ENCODE results near the gene LGALS4.

DNA sequence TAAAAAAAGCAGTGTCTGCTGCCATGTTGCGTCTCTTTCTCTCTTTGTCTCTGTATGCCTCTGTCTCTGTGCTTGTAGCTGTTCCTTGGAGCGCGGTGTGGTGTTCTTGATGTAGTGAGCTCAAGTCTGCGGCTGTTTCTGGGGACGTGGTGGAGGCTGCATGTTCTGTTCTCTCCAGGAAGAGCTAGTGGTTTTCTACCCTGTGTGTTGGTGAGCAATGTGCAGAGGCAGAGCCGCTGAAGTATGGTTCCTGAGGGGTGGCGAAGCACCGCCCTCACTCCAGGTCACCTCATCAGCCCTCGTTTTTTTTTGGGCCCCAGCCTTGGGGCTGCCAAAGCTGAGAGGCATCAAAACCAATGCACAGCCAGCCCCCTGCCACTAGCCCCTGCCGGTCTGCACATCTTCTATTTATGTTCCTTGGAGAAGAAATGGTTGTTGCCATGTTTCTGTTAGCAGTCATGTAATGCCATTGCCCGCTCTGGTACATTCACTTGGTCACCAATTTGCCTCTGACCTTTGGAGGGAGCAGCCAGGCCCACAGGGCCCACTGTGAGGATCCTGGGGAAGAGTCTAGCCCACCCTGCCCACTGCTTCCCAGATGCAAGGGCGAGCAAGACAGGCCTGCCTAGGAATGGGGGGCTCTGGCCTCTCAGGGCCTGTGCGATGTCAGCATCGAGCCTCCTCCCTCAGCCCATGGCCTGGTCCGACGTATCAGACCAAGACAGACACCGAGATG lies 29.9 kb upstream of the LGALS4 start:
- peak; percentile 29; the same call in 1 of the 2 replicates for TF ChIP-seq POLR2AphosphoS5 (IDR thresholded peaks at IDR 0.05; ENCODE audit: low read depth, low read length)
- TF ChIP-seq TAF1 (IDR thresholded peaks at IDR 0.05; ENCODE audit: borderline replicate concordance, insufficient read depth, low read length): no peak
- TF ChIP-seq, protein P1, sequence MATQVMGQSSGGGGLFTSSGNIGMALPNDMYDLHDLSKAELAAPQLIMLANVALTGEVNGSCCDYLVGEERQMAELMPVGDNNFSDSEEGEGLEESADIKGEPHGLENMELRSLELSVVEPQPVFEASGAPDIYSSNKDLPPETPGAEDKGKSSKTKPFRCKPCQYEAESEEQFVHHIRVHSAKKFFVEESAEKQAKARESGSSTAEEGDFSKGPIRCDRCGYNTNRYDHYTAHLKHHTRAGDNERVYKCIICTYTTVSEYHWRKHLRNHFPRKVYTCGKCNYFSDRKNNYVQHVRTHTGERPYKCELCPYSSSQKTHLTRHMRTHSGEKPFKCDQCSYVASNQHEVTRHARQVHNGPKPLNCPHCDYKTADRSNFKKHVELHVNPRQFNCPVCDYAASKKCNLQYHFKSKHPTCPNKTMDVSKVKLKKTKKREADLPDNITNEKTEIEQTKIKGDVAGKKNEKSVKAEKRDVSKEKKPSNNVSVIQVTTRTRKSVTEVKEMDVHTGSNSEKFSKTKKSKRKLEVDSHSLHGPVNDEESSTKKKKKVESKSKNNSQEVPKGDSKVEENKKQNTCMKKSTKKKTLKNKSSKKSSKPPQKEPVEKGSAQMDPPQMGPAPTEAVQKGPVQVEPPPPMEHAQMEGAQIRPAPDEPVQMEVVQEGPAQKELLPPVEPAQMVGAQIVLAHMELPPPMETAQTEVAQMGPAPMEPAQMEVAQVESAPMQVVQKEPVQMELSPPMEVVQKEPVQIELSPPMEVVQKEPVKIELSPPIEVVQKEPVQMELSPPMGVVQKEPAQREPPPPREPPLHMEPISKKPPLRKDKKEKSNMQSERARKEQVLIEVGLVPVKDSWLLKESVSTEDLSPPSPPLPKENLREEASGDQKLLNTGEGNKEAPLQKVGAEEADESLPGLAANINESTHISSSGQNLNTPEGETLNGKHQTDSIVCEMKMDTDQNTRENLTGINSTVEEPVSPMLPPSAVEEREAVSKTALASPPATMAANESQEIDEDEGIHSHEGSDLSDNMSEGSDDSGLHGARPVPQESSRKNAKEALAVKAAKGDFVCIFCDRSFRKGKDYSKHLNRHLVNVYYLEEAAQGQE (IDR thresholded peaks at IDR 0.05; ENCODE audit: insufficient read depth in 1 of 2, low read depth in 2 of 2, low read length in 2 of 2): no peak
- TF ChIP-seq FOXP2 (optimal IDR thresholded peaks at IDR 0.05; ENCODE audit: borderline replicate concordance, extremely low read depth, extremely low read length, insufficient read depth): no peak
